Measurements from ENCODE around the gene FANCC. TPM values are rescaled to one million over a fixed set of nuclear protein-coding genes. Genes with fewer than 3 reads are reported as not detected.
A peak's percentile ranks its signal among the peaks of the same experiment; 100 is the strongest.

Gene FANCC
- total and polyA plus RNA-seq, 2 of the 13 experiments (the other 11 are each of a cell fraction or from before 2014, with no cell fraction given): 7.4 to 8.6 TPM

DNA sequence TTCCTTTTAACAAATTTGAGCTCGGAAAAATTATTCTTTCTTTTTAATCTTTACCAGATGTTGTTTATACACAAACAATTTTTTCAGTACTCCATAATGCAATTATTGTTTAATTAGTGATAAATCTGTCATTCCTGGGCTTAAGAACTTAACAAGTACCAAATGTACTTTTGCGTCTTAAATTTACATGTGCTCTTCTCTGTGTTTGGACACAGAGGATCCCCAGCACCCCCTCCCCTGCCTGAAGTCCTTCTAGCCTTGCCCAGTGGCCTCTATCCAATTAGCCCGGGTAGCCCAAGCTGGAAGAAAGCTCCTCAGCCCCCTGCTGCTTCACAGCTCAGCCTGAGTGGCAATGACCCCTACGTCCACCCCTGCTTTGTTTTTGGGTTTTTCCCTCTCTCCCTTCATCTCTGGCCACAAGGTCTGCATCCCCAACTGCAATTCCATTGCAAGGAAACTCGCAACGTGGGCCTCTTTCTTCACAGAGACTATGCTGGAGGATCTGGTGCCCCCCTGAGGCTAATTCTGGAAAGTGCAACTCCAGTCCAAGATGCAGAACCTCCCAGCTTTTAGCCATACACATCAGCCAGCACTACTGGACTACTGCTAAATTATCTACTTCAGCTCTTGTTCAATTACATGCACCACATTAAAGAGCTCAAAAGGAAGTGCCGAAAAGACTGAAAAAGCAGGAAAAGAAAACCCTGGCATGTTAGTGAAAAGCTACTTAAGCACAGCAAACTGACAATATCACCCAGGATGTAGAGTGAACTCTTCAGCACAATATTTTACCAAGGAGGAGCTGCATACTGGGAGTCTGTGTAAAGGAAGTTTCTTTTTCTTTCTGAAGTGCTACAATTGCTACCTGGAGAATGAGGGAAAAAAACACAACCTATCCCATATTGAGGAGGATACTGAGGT is 186.2 kb downstream of the FANCC start (continued):
- no peak for TF ChIP-seq ISL2 (CRISPR knock-in tag; IDR thresholded peaks at IDR 0.05)
- no peak for TF ChIP-seq ARID2 (CRISPR knock-in tag; IDR thresholded peaks at IDR 0.05; ENCODE audit: borderline replicate concordance)
- TF ChIP-seq STAG1 (CRISPR knock-in tag; IDR thresholded peaks at IDR 0.05): peak; percentile 87
- TF ChIP-seq RXRB (CRISPR knock-in tag; IDR thresholded peaks at IDR 0.05; ENCODE audit: borderline replicate concordance): no peak
- no peak for TF ChIP-seq TIGD3 (CRISPR knock-in tag; IDR thresholded peaks at IDR 0.05; ENCODE audit: borderline replicate concordance)
- no peak for TF ChIP-seq SMARCC2 (IDR thresholded peaks at IDR 0.05)
- no peak for TF ChIP-seq ZNF773 (CRISPR knock-in tag; IDR thresholded peaks at IDR 0.05; ENCODE audit: borderline replicate concordance)
- TF ChIP-seq RAD51 (IDR thresholded peaks at IDR 0.05; ENCODE audit: borderline replicate concordance): no peak
- TF ChIP-seq ZFP90 (CRISPR knock-in tag; IDR thresholded peaks at IDR 0.05; ENCODE audit: borderline replicate concordance): no peak
- no peak for TF ChIP-seq ZNF124 (CRISPR knock-in tag; IDR thresholded peaks at IDR 0.05)
- TF ChIP-seq, protein P1, sequence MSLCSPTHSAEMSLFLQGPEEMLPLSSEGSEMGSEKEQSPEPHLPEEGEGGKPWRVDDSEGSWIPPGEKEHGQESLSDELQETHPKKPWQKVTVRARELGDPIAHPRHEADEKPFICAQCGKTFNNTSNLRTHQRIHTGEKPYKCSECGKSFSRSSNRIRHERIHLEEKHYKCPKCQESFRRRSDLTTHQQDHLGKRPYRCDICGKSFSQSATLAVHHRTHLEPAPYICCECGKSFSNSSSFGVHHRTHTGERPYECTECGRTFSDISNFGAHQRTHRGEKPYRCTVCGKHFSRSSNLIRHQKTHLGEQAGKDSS (CRISPR knock-in tag; IDR thresholded peaks at IDR 0.05; ENCODE audit: borderline replicate concordance, low read depth): no peak
- TF ChIP-seq, protein P2, sequence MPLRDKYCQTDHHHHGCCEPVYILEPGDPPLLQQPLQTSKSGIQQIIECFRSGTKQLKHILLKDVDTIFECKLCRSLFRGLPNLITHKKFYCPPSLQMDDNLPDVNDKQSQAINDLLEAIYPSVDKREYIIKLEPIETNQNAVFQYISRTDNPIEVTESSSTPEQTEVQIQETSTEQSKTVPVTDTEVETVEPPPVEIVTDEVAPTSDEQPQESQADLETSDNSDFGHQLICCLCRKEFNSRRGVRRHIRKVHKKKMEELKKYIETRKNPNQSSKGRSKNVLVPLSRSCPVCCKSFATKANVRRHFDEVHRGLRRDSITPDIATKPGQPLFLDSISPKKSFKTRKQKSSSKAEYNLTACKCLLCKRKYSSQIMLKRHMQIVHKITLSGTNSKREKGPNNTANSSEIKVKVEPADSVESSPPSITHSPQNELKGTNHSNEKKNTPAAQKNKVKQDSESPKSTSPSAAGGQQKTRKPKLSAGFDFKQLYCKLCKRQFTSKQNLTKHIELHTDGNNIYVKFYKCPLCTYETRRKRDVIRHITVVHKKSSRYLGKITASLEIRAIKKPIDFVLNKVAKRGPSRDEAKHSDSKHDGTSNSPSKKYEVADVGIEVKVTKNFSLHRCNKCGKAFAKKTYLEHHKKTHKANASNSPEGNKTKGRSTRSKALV (CRISPR knock-in tag; IDR thresholded peaks at IDR 0.05): 0 out of 2 replicates have a peak, but pooled peaks have one; percentile 36
- no peak for TF ChIP-seq ZNF703 (CRISPR knock-in tag; IDR thresholded peaks at IDR 0.05; ENCODE audit: borderline replicate concordance)
- TF ChIP-seq ELF4 (CRISPR knock-in tag; IDR thresholded peaks at IDR 0.05; ENCODE audit: borderline replicate concordance): no peak
- TF ChIP-seq, protein P3, sequence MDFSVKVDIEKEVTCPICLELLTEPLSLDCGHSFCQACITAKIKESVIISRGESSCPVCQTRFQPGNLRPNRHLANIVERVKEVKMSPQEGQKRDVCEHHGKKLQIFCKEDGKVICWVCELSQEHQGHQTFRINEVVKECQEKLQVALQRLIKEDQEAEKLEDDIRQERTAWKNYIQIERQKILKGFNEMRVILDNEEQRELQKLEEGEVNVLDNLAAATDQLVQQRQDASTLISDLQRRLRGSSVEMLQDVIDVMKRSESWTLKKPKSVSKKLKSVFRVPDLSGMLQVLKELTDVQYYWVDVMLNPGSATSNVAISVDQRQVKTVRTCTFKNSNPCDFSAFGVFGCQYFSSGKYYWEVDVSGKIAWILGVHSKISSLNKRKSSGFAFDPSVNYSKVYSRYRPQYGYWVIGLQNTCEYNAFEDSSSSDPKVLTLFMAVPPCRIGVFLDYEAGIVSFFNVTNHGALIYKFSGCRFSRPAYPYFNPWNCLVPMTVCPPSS (IDR thresholded peaks at IDR 0.05): no peak
- TF ChIP-seq, protein P4, sequence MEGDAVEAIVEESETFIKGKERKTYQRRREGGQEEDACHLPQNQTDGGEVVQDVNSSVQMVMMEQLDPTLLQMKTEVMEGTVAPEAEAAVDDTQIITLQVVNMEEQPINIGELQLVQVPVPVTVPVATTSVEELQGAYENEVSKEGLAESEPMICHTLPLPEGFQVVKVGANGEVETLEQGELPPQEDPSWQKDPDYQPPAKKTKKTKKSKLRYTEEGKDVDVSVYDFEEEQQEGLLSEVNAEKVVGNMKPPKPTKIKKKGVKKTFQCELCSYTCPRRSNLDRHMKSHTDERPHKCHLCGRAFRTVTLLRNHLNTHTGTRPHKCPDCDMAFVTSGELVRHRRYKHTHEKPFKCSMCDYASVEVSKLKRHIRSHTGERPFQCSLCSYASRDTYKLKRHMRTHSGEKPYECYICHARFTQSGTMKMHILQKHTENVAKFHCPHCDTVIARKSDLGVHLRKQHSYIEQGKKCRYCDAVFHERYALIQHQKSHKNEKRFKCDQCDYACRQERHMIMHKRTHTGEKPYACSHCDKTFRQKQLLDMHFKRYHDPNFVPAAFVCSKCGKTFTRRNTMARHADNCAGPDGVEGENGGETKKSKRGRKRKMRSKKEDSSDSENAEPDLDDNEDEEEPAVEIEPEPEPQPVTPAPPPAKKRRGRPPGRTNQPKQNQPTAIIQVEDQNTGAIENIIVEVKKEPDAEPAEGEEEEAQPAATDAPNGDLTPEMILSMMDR (CRISPR knock-in tag; IDR thresholded peaks at IDR 0.05): peak; percentile 91
- TF ChIP-seq ZNF670 (CRISPR knock-in tag; IDR thresholded peaks at IDR 0.05; ENCODE audit: borderline replicate concordance): no peak
- TF ChIP-seq ZNF121 (CRISPR knock-in tag; IDR thresholded peaks at IDR 0.05): 0 out of 2 replicates have a peak, but pooled peaks have one; percentile 18
- TF ChIP-seq ZNF615 (CRISPR knock-in tag; IDR thresholded peaks at IDR 0.05; ENCODE audit: borderline replicate concordance): no peak
- TF ChIP-seq YY1 (IDR thresholded peaks at IDR 0.05; ENCODE audit: insufficient read depth, insufficient replicate concordance, low read depth, low read length): no peak
